IgD-negative memory B cell (primary cell): ENCODE measurements around the gene FAM110A. TPM values are rescaled to one million over a fixed set of nuclear protein-coding genes. Genes with fewer than 3 reads are reported as not detected.

Experiments used
- H3K27ac Mint-ChIP-seq, 3 donors: one replicate each; pipeline ENCODE4 v1.8.0; 2020 to 2022; ENCODE audit warnings: mild to moderate bottlenecking in 3 of 3, mixed read lengths in 3 of 3, moderate library complexity in 1 of 3
- H3K27me3 Mint-ChIP-seq: one replicate; pipeline ENCODE4 v1.8.0; 2021; ENCODE audit warnings: mixed read lengths
- H3K36me3 Mint-ChIP-seq: one replicate; pipeline ENCODE4 v1.8.0; 2020; ENCODE audit warnings: mild to moderate bottlenecking, mixed read lengths
- H3K4me1 Mint-ChIP-seq, 3 donors: one replicate each; pipeline ENCODE4 v1.8.0; 2020 to 2022; ENCODE audit warnings: mixed read lengths in 3 of 3, mild to moderate bottlenecking in 1 of 3
- H3K4me3 Mint-ChIP-seq, 4 donors: one replicate each; pipeline ENCODE4 v1.8.0; 2020 to 2022; ENCODE audit warnings: mild to moderate bottlenecking in 4 of 4, mixed read lengths in 4 of 4, moderate library complexity in 3 of 4
- H3K9me3 Mint-ChIP-seq, 3 donors: one replicate each; pipeline ENCODE4 v1.8.0; 2020 to 2021; ENCODE audit warnings: mixed read lengths in 3 of 3, mild to moderate bottlenecking in 1 of 3
- polyA plus RNA-seq: library from polyadenylated mRNA; unstranded; fragments of 300-500 nt; fragmentation: Illumina TruSeq; gene quantifications from one replicate; pipeline ENCODE4 v1.2.3, GENCODE V29; 2021

Gene FAM110A
- polyA plus RNA-seq, 1 donor from 2014 or later: 19.3 TPM

DNA sequence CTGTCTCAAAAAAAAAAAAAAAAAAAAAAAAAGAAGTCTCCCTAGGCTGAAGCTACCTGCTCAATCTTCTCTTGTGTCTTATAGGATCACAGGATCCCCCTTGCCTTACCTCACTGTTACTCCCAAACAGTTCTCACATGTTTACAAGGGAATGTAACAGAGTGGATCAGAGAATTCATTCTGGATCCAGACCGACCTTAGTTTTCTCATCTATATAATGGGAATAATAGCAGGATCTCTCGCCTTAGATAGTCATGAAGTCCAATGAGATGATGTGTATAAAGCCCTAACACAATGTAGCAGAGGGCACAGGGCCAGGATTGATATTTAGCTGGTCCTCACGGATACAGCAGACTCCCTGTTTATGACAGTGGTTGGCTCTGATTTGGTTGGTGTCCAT is 2.3 kb upstream of the FAM110A start:
- peak overlapping the region in 2 of 4 donors; percentile 15 to 27 for H3K4me3 Mint-ChIP-seq
- H3K4me1 Mint-ChIP-seq: peaks cover 20 to 23% (median 22%) of the 10 kb centered on the region in 3 donors
- no peaks in the 10 kb centered on the region for H3K9me3 Mint-ChIP-seq
- H3K27me3 Mint-ChIP-seq: no peaks in the 10 kb centered on the region
- no peaks in the 10 kb centered on the region for H3K36me3 Mint-ChIP-seq
- H3K27ac Mint-ChIP-seq: peak overlapping the region in 1 of 3 donors; percentile 37

DNA sequence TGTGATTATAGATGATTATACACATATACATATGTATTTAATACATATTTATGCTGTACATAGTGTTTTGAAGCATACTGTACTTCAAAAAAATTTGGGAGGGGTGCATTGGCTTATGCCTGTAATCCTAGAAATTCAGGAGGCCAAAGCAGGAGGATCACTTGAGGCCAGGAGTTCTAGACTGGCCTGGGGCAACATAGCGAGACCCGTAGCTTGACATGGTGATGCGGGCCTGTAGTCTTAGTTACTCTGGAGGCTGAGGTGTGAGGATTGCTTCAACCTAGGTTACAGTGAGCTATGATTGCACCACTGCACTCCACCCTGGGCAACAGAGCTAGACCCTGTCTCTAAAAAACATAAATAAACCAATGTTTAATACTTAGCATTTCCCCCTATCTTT is 1.6 kb upstream of the FAM110A start:
- peak overlapping the region in 2 of 4 donors; percentile 23 to 27 for H3K4me3 Mint-ChIP-seq
- H3K4me1 Mint-ChIP-seq: peaks cover 25 to 28% (median 28%) of the 10 kb centered on the region in 3 donors
- no peaks in the 10 kb centered on the region for H3K27me3 Mint-ChIP-seq
- H3K9me3 Mint-ChIP-seq: peaks cover 0 to 2% (median 0%) of the 10 kb centered on the region in 3 donors
- peak overlapping the region in 1 of 3 donors; percentile 37 for H3K27ac Mint-ChIP-seq
- H3K36me3 Mint-ChIP-seq: no peaks in the 10 kb centered on the region

DNA sequence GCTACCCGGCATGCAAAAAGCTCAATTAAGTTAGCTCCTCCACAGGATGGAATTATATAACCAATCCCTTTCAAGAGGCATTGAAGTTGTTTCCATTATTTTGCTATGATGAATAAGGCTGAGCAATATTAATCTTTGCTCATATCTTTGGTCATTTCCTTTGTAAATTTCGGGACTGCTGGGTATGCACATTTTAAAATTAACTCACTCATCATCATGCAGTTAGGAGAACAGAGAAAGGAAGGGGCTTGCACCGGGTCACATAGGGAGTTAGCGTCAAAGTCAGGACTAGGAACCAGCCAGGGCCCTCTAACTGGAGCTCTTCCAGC is 430 bp upstream of the FAM110A start:
- Mint-ChIP-seq H3K27me3 (no peaks in the 10 kb centered on the region), H3K4me3 (peak overlapping the region; percentile 89 to 97 (median 92)), H3K27ac (peak overlapping the region; percentile 82 to 92 (median 86)), H3K36me3 (no peaks in the 10 kb centered on the region), H3K9me3 (peaks cover 0 to 2% (median 0%) of the 10 kb centered on the region in 3 donors), H3K4me1 (peaks cover 28 to 34% (median 29%) of the 10 kb centered on the region in 3 donors)

DNA sequence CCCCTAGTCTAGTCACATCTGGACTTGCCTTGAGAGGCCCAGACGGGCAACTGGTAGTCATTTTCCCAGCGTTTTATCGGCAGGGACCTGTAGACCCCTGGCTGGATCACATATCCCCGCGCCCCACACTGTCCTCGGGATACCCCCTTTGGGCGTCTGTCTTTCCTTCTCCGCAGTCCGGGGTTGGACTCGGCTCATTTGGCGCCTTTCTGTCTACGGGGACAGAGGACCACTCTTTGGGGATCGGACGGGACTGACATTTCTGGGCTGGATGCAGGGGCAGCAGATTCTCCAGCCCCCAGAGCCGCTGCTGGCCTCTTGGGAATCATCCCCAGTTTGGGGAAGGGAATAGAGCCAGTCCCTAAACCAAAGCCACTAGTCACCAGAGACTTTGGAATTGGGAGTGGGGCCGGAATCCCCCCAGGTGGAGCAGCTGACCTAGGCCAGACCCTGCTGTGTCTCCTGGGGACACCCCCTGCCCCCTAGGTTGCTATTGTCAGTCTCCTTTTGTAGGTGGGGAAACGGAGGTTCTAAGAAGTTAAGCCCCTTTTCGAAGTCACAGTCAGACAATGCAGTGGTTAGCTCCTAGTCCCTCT is 734 bp downstream of the FAM110A start:
- Mint-ChIP-seq H3K9me3 (peaks cover 0 to 2% (median 0%) of the 10 kb centered on the region in 3 donors), H3K36me3 (peaks cover 1% of the 10 kb centered on the region), H3K27ac (peak overlapping the region; percentile 86 to 92 (median 91)), H3K4me3 (peak overlapping the region; percentile 89 to 97 (median 92)), H3K4me1 (peaks cover 33 to 34% (median 34%) of the 10 kb centered on the region in 3 donors), H3K27me3 (no peaks in the 10 kb centered on the region)

DNA sequence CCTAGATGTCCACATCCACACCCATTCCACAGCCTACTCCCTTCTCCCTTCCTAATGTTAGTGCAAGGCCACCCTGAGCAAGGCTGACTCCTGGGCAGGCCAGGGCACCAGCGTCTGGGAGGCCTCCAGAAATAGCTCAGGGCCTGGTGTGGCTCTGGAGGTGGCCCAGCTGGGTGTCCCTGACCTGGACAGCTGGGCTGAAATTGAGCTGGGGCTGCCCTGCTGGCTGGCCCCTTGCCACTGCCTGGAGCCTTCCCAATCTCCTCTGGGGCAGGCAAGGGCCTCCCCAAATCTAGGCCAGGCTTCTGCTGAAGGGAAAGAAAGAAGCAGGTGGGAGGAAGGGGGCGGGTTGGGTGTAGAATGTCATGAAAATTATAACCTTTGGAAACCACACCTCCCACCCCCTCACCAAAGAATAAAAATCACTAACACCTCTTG is 2.1 kb downstream of the FAM110A start:
- peak overlapping the region in 3 of 4 donors; percentile 41 to 90 (median 79) for H3K4me3 Mint-ChIP-seq
- H3K27me3 Mint-ChIP-seq: no peaks in the 10 kb centered on the region
- H3K36me3 Mint-ChIP-seq: peaks cover 1% of the 10 kb centered on the region
- peak overlapping the region in 1 of 3 donors; percentile 86 for H3K27ac Mint-ChIP-seq
- H3K9me3 Mint-ChIP-seq: peaks cover 0 to 2% (median 0%) of the 10 kb centered on the region in 3 donors
- H3K4me1 Mint-ChIP-seq: peaks cover 34 to 36% (median 35%) of the 10 kb centered on the region in 3 donors

DNA sequence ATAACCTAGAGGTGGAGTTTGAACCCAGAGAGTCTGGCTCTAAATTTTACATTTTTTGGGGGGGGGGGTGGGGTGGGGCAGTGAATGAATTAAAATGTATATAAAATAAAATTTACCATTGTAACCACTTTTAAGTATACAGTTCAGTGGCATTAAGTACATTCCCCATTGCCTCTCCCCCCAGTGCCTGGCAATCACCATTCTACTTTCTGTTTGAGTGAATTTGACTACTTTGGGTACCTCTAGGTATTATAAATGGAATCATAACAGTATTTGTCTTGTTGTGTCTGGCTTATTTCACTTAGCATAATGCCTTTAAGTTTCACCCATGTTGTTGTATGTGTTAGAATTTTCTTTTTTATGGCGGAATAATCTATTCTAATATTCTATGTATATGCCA is 2.7 kb downstream of the FAM110A start:
- Mint-ChIP-seq H3K27me3 (no peaks in the 10 kb centered on the region), H3K4me3 (peak overlapping the region in 3 of 4 donors; percentile 23 to 90 (median 26)), H3K36me3 (peaks cover 1% of the 10 kb centered on the region), H3K27ac (peak overlapping the region; percentile 51 to 73 (median 56)), H3K9me3 (peaks cover 0 to 2% (median 0%) of the 10 kb centered on the region in 3 donors), H3K4me1 (peaks cover 34 to 37% (median 37%) of the 10 kb centered on the region in 3 donors)

DNA sequence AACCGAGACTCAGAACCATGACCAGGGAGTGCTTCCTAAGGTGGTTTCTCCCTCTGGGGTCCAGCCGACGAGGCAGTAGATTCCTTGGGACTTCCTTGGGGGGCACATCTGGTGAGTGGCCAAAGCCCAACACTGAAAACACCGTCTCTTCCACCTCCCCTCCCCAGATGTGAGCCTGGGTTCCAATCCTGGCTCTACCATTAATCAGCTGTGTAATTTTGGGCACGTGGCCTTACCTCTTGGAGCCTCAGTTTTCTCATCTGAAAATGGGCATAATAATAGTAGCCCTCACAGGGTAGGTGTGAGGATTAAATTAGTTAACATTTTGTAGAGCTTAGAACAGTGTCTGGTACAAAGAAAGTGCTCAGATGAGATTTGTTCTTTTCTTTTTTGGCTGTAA is 5.5 kb downstream of the FAM110A start:
- peaks cover 32 to 36% (median 35%) of the 10 kb centered on the region in 3 donors for H3K4me1 Mint-ChIP-seq
- peak overlapping the region in 1 of 4 donors; percentile 22 for H3K4me3 Mint-ChIP-seq
- peaks cover 0 to 2% (median 0%) of the 10 kb centered on the region in 3 donors for H3K9me3 Mint-ChIP-seq
- H3K36me3 Mint-ChIP-seq: peaks cover 1% of the 10 kb centered on the region
- peaks cover 2% of the 10 kb centered on the region for H3K27me3 Mint-ChIP-seq
- H3K27ac Mint-ChIP-seq: no peak overlapping the region

DNA sequence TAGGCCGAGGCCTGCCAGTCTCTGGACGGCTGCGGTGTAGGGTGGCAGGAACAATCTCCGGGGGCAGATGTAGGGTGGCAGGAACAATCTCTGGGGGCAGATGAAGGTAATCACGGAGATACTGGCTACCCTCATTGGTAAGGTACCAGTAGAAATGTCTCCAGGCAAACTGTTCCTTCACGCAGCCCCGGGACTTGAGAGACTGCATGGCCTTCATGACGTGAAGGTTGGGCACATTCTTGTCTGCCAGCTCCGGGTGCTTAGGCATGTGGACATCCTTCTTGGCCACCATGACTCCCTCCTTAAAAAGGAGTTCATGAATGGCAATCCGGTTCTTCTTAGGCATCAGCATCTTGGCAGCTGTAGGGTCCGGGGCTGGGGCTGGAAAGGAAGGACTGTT is 6.1 kb downstream of the FAM110A start:
- Mint-ChIP-seq H3K4me1 (peaks cover 34 to 36% (median 35%) of the 10 kb centered on the region in 3 donors), H3K27me3 (peaks cover 2% of the 10 kb centered on the region), H3K27ac (no peak overlapping the region), H3K36me3 (peaks cover 1% of the 10 kb centered on the region), H3K9me3 (peaks cover 0 to 2% (median 0%) of the 10 kb centered on the region in 3 donors), H3K4me3 (peak overlapping the region in 1 of 4 donors; percentile 21)

DNA sequence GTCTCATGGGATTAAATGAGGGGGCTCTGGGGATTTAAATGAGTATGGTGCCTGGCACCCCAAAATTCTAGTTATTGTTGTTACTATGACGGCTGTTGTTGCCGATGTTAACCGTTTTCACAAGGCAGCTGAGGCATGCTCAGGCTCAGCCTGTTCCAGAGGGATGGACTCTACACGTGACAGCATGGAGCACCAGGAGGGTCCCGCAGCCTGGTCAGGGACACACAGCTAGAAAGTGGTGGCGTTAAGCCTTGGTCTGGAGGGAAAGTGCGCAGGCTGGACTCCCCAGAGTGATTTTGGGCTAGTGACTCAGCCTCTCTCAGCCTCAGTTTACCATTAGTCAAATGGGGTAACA is 7.0 kb downstream of the FAM110A start:
- Mint-ChIP-seq H3K4me1 (peaks cover 30 to 33% (median 31%) of the 10 kb centered on the region in 3 donors), H3K27me3 (peaks cover 2% of the 10 kb centered on the region)

DNA sequence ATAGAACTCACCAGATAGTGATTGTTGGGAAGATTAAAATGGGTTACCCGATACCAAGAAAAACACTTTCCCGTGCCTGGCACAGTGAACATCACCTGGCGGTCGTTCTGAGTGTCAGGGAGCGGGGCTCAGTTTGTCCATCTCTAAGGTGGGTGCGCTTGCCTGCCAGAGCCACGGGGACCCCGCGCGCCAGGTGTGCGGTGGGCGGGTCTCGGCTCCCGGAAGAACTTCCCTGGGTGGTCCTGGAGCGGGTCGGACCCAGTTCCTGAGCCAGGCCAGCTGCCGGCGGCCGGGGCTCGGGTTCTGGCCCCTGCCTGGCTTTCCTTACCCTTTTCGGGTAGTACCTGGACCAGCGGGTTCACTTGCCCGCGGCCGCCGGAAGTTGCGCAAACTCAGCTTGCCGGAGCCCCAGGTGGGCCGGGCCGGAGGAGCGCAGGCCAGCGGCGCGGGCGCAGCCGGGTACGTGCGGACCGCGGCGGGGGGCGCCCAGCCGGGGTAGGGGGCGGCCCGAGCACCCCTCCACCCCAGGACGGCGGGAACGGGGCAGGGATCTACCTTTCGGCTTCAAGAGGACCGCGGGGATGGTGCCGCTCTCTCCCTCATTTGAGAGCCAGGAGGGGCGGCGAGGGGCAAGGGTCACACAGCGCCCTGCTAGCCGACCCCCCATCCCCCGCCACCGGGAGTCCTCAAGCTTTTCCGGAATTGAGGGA is 7.5 kb downstream of the FAM110A start:
- H3K9me3 Mint-ChIP-seq: peaks cover 0 to 2% (median 0%) of the 10 kb centered on the region in 3 donors
- peak overlapping the region in 1 of 3 donors; percentile 87 for H3K27ac Mint-ChIP-seq
- peaks cover 2% of the 10 kb centered on the region for H3K27me3 Mint-ChIP-seq
- H3K4me3 Mint-ChIP-seq: peak overlapping the region; percentile 46 to 83 (median 70)
- H3K36me3 Mint-ChIP-seq: peaks cover 1% of the 10 kb centered on the region
- peaks cover 29 to 32% (median 31%) of the 10 kb centered on the region in 3 donors for H3K4me1 Mint-ChIP-seq

More for the DNA sequence above, 7.0 kb downstream of the FAM110A start:
- Mint-ChIP-seq H3K27ac (peak overlapping the region in 1 of 3 donors; percentile 87), H3K4me3 (peak overlapping the region; percentile 46 to 83 (median 70)), H3K9me3 (peaks cover 0 to 2% (median 0%) of the 10 kb centered on the region in 3 donors), H3K36me3 (peaks cover 1% of the 10 kb centered on the region)

DNA sequence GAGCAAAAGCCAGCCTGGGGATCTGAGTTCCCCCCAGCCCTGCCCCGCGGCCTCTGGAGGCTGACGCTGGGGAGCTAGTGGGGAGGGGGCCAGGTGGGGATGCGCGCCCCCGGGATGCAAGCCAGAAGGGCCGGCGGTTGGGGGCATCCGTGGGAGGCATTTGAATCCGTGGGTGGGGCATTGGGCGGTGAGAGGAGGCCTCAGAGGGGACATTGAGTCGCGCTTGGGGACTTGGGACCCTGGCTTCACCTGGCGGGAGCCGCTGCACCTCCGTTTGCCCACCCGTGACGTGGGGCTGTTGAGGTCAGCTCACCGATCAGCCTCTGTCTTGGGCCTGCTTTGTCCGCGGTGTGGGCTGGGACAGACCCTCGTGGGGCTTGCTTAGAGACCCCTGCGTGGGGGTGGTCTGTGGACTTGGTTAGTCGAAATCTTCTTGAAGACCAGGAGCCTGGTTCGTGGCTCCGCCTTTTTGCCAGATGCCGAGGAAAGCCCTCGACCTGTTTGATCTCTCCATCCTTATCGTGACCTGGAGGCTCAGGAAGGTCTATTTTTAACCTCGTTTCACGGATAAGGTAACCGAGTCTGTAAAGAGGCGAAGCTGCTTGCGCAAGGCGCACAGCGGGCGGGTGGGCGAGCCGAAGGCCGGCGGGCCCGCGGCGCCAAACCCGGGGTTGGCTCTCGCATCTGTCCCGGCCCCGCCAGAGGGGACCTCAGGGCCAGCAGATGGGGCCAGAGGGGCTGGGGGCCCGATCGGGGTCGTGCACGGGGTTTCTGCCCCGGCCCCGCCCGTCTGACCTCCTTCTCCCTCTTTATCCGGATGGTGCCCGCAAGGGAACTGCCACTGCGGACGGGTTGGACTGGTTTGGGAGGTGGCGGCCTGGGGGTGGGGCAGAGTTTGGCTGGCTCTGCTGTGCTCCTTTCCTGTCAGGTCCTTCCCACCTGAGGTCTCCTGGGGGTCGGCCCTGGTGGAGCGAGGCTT is 8.3 kb downstream of the FAM110A start:
- H3K27ac Mint-ChIP-seq: peak overlapping the region in 1 of 3 donors; percentile 57
- H3K36me3 Mint-ChIP-seq: peaks cover 1% of the 10 kb centered on the region
- H3K4me3 Mint-ChIP-seq: peak overlapping the region; percentile 33 to 83 (median 48)
- peaks cover 2% of the 10 kb centered on the region for H3K27me3 Mint-ChIP-seq
- H3K4me1 Mint-ChIP-seq: peaks cover 32% of the 10 kb centered on the region in 3 donors
- no peaks in the 10 kb centered on the region for H3K9me3 Mint-ChIP-seq

DNA sequence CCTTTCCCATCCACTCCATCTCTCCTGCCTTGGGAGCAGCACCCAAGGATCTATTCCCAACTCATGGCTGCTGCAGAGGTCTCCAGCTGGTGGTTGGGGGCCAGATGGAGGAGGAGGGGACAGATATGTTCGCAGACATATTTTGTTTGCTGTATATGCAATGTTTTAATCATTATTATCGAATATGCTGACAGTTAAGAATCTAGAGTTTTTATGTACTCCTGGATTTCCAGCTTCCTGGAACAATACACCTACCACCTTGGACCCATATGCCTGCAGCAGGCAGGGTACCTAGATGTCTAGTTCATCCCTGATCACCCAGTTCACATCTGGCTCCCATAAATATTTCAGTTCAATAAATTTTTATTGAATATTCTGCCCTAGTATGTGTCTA is 9.0 kb downstream of the FAM110A start:
- H3K27ac Mint-ChIP-seq: no peak overlapping the region
- H3K27me3 Mint-ChIP-seq: peaks cover 2% of the 10 kb centered on the region
- H3K36me3 Mint-ChIP-seq: peaks cover 1% of the 10 kb centered on the region
- H3K4me3 Mint-ChIP-seq: peak overlapping the region in 2 of 4 donors; percentile 61 to 85
- H3K4me1 Mint-ChIP-seq: peaks cover 35 to 36% (median 36%) of the 10 kb centered on the region in 3 donors
- no peaks in the 10 kb centered on the region for H3K9me3 Mint-ChIP-seq

DNA sequence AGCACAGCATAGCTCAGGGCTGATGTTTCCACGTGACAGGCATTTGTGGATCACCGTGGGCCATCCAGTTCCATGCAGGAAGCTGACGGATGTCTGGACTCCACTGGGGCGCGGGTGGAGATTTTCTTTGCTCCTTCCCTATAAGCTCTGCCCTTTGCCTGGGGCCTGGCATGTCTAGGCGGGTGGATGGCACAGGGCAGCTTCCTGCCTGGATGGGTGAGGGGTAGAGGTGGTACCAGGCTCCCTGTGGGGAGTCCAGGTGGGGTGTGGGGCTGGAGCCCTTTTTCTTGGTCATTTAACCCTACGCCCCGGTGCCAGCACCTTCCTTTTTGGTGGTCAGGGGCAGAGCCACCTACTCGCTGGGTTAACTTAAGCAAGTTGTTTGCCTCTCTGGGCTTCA is 10.4 kb downstream of the FAM110A start:
- Mint-ChIP-seq H3K4me3 (peak overlapping the region in 3 of 4 donors; percentile 52 to 92 (median 90)), H3K27me3 (peaks cover 2% of the 10 kb centered on the region), H3K4me1 (peaks cover 30 to 37% (median 35%) of the 10 kb centered on the region in 3 donors), H3K9me3 (no peaks in the 10 kb centered on the region), H3K36me3 (no peaks in the 10 kb centered on the region), H3K27ac (peak overlapping the region in 2 of 3 donors; percentile 57 to 78)

DNA sequence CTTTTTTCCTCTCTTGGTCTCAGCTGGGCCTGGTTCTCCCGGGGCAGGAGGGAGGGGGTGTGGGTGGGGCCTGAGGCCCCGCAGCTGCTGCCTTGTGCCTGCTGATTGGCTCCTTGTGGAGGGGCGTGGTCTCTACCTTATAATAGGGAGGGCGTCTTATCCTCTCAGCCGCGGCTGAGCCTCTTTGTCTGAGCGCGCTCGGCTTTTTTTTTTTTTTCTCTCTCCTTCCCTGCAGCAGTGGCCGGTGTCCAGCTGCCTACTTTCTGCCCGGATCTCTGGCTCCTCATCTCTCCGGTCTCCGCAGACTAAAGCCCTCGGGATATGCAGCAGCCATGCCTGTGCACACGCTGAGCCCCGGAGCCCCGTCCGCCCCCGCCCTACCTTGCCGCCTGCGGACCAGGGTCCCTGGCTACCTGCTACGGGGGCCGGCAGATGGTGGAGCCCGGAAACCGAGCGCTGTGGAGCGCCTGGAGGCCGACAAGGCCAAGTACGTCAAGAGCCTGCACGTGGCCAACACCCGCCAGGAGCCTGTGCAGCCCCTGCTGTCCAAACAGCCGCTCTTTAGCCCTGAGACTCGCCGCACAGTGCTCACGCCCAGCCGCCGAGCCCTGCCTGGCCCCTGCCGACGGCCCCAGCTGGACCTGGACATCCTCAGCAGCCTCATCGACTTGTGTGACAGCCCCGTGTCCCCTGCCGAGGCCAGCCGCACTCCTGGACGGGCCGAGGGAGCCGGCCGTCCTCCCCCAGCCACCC is 11.1 kb downstream of the FAM110A start:
- peak overlapping the region; percentile 57 to 80 (median 78) for H3K27ac Mint-ChIP-seq
- H3K9me3 Mint-ChIP-seq: no peaks in the 10 kb centered on the region
- H3K4me3 Mint-ChIP-seq: peak overlapping the region; percentile 83 to 96 (median 91)
- H3K4me1 Mint-ChIP-seq: peaks cover 30 to 39% (median 35%) of the 10 kb centered on the region in 3 donors
- H3K27me3 Mint-ChIP-seq: peaks cover 2% of the 10 kb centered on the region
- no peaks in the 10 kb centered on the region for H3K36me3 Mint-ChIP-seq
